Testis (tissue), 3 donors: ENCODE results near the gene SH3BP2. TPM values are rescaled to one million over a fixed set of nuclear protein-coding genes. Genes with fewer than 3 reads are reported as not detected.

Source experiments
- DNase-seq: peaks from one replicate; pipeline ENCODE4 v3.0.0-alpha.2; 2019
- H3K27ac ChIP-seq, 2 donors: fragments of 200-600 bp; sonication (generic); one replicate each; pipeline ENCODE4 v1.5.1; 2019
- H3K27me3 ChIP-seq: fragments of 200-600 bp; sonication (generic); one replicate; pipeline ENCODE4 v1.5.1; 2019
- H3K36me3 ChIP-seq: fragments of 200-600 bp; sonication (generic); one replicate; pipeline ENCODE4 v1.5.1; 2017; ENCODE audit warnings: low read depth; ENCODE audit errors: missing control alignments
- H3K4me1 ChIP-seq: fragments of 200-600 bp; sonication (generic); one replicate; pipeline ENCODE4 v1.5.1; 2019
- H3K4me3 ChIP-seq, 2 donors: fragments of 200-600 bp; sonication (generic); one replicate each; pipeline ENCODE4 v1.5.1; 2017 to 2019
- H3K9me3 ChIP-seq: fragments of 200-600 bp; sonication (generic); one replicate; pipeline ENCODE4 v1.5.1; 2017
- POLR2A ChIP-seq: fragments of 450-650 bp; IDR thresholded peaks from one replicate; pipeline ENCODE4 v1.6.1; 2017; ENCODE audit warnings: antibody characterized with exemption, mild to moderate bottlenecking, moderate library complexity
- WGBS, 2 donors: methylation state at CpG; one replicate each; pipeline ENCODE4 v1.1.5; 2018; 5-methylcytosine and 5-hydroxymethylcytosine counted together
- intact Hi-C: fragments of 100-400 bp; cut with DNase I; formaldehyde crosslinking; loops from one replicate; pipeline ENCODE4 v1.15.1; 2023; ENCODE audit warnings: low total_unique reads
- polyA plus RNA-seq: library from polyadenylated mRNA; stranded (reverse); fragments of 350-450 nt; fragmentation: Illumina TruSeq; extraction: RNeasy Lipid Tissue Mini Kit (QIAGEN cat#74804); gene quantifications from one replicate; pipeline ENCODE4 v1.2.3, GENCODE V29; 2014; ENCODE audit warnings: low read depth, low replicate concordance; ENCODE audit not compliant: insufficient read depth
- total RNA-seq, 2 donors: library from RNA; depleted of rRNA; stranded (reverse); fragments of >200 nt; gene quantifications; one replicate each; pipeline ENCODE4 v1.2.3, GENCODE V29; 2016
- TF ChIP-seq, protein P1 (sequence below), 3 experiments: fragments of 450-650 bp in 2 of 3; fragments of 200-600 bp in 1 of 3; sonication (generic) in 1 of 3; IDR thresholded peaks; one replicate each; pipeline ENCODE4 v1.5.1; 2016 to 2019; ENCODE audit warnings: antibody characterized with exemption in 3 of 3, mild to moderate bottlenecking in 2 of 3, moderate library complexity in 1 of 3

Gene SH3BP2
- total and polyA plus RNA-seq, 3 donors from 2014 or later: 26.6 to 47.3 (median 45.0) TPM

DNA sequence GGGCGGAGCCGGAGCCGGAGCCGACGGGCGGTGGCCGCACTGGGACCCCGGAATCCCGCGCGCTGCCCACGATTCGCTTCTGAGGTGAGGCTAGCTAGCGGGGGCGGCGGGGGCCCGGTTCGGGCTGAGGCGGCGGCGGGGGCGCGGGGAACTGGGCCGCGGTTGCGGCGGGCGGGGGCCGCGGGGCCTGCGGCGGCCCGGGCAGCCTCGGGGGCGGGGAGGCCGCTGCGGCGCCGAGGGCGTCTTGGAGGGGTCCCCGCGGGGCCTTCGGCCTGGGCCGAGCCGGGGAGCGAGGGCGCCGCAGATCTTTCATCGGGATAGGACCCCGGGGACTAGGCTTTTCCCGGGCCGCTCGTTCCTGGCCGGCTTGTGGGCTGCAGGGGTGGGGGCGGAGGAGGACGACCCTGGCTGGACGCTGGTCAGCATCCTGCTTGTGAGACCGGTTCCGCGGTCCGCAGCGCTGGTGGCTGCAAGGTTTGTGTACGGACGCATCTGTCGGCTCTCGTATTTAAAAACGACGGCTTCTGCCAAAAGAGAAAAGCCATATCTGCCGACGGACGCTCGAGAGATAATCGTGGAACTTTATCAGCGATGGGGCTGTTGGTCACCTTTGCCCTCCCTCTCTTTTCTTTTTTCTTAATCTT is 51.2 kb downstream of the SH3BP2 start:
- H3K4me3 ChIP-seq: peak overlapping the region; percentile 76 to 83
- H3K27ac ChIP-seq: peak overlapping the region; percentile 83 to 89
- intact Hi-C loops: no loop called here
- H3K4me1 ChIP-seq: peaks cover 23% of the 10 kb centered on the region
- H3K36me3 ChIP-seq: no peaks in the 10 kb centered on the region
- no peak for TF ChIP-seq POLR2A
- TF ChIP-seq, protein P1, sequence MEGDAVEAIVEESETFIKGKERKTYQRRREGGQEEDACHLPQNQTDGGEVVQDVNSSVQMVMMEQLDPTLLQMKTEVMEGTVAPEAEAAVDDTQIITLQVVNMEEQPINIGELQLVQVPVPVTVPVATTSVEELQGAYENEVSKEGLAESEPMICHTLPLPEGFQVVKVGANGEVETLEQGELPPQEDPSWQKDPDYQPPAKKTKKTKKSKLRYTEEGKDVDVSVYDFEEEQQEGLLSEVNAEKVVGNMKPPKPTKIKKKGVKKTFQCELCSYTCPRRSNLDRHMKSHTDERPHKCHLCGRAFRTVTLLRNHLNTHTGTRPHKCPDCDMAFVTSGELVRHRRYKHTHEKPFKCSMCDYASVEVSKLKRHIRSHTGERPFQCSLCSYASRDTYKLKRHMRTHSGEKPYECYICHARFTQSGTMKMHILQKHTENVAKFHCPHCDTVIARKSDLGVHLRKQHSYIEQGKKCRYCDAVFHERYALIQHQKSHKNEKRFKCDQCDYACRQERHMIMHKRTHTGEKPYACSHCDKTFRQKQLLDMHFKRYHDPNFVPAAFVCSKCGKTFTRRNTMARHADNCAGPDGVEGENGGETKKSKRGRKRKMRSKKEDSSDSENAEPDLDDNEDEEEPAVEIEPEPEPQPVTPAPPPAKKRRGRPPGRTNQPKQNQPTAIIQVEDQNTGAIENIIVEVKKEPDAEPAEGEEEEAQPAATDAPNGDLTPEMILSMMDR (IDR thresholded peaks at IDR 0.05): no peak
- WGBS, 2 donors: 0 to 1% methylated on average over 19 to 36 of the region's 74 CpGs
- no peaks in the 10 kb centered on the region for H3K9me3 ChIP-seq
- no peaks in the 10 kb centered on the region for H3K27me3 ChIP-seq
- peak; percentile 69 for DNase-seq

DNA sequence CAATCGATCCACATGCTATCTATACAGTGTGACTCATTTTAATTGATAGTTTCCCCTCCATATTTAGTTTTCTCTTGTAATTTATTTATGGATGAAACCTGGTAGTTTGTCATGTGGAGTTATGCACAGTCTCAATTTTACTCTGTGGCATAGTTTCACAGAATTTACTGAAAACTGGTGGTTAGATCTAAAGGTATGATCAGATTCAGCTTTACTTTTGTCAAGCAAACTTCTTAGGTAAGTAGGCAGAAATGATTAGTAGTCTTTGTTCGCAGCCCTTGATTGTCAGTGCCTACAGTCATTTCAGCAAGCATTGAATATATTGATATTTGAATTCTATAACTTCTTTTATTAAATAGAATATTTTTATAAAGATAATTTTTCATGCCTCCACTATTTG is 53.3 kb downstream of the SH3BP2 start:
- Histone ChIP-seq H3K4me1 (peaks cover 30% of the 10 kb centered on the region), H3K27ac (peak overlapping the region in 1 of 2 donors; percentile 89), H3K36me3 (no peaks in the 10 kb centered on the region), H3K9me3 (no peaks in the 10 kb centered on the region), H3K27me3 (no peaks in the 10 kb centered on the region), H3K4me3 (no peak overlapping the region)
- intact Hi-C loops: no loop called here
- WGBS, 2 donors: 60 to 71% methylated on average over 2 of the region's 2 CpGs
- TF ChIP-seq, protein P1 (IDR thresholded peaks at IDR 0.05): no peak
- no peak for TF ChIP-seq POLR2A
- no peak for DNase-seq

DNA sequence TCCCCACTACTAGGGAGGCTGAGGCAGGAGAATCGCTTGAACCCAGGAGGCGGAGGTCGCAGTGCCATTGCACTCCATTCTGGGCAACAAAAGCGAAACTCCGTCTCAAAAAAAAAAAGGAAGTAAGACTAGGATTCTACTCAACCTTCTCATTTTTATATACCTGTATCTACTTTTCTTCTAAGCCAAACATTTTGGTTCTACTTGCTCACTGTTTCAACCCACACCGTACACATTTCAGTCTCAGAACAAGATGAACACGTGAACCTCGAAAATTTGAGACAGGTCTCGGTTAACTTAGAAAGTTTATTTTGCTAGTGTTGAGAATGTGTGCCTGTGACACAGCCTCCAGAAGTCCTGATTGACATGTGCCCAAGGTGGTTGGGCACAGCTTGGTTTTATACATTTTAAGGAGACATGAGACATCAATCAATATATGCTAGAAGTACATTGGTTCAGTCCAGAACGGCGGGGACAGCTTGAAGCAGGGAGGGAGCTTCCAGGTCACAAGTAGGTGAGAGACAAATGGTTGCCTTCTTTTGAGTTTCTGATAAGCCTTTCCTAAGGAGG is 54.5 kb downstream of the SH3BP2 start:
- WGBS, 2 donors: 79 to 80% methylated on average over 10 to 11 of the region's 11 CpGs
- no peak overlapping the region for H3K4me3 ChIP-seq
- no peaks in the 10 kb centered on the region for H3K27me3 ChIP-seq
- no peaks in the 10 kb centered on the region for H3K36me3 ChIP-seq
- H3K4me1 ChIP-seq: peaks cover 32% of the 10 kb centered on the region
- no peaks in the 10 kb centered on the region for H3K9me3 ChIP-seq
- intact Hi-C loops: no loop called here
- peak overlapping the region; percentile 18 to 58 for H3K27ac ChIP-seq
- DNase-seq: no peak
- no peak for TF ChIP-seq POLR2A
- TF ChIP-seq, protein P1 (IDR thresholded peaks at IDR 0.05): no peak

DNA sequence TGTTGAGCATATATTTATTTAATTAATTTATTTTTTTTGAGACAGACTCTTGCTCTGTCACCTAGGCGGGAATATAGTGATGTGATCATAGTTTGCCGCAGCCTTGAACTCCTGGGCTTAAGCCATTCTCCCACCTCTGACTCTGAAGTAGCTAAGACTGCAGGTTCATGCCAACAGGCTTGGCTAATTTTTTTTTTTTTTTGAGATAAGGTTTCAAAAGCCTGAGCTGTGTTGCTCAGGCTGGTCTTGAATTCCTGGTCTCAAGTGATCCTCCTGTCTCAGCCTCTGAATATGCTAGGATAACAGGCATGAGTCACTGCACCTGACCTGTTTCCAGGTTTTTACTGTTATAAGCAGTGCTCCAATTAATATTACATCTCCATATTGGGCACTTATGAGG is 55.6 kb downstream of the SH3BP2 start:
- Histone ChIP-seq H3K4me3 (no peak overlapping the region), H3K9me3 (no peaks in the 10 kb centered on the region), H3K36me3 (no peaks in the 10 kb centered on the region), H3K27ac (peak overlapping the region in 1 of 2 donors; percentile 58), H3K4me1 (peaks cover 41% of the 10 kb centered on the region), H3K27me3 (no peaks in the 10 kb centered on the region)
- intact Hi-C loops: no loop called here
- DNase-seq: no peak
- 46 to 62% methylated on average over 2 of the region's 2 CpGs for WGBS, 2 donors
- TF ChIP-seq POLR2A: no peak
- TF ChIP-seq, protein P1 (IDR thresholded peaks at IDR 0.05): no peak
